Lower leg skin (tissue), 3 donors: Measurements from ENCODE around the gene S100A16.

ENCODE experiments used
- CTCF ChIP-seq, 3 donors: fragments of 450-650 bp; IDR thresholded peaks; one replicate each; pipeline ENCODE4 v1.5.1; 2016; ENCODE audit warnings: antibody characterized with exemption in 3 of 3, mild to moderate bottlenecking in 3 of 3, moderate library complexity in 2 of 3
- POLR2A ChIP-seq, 2 donors: fragments of 450-650 bp; IDR thresholded peaks; one replicate each; pipeline ENCODE4 v1.6.1; 2016 to 2017; ENCODE audit warnings: antibody characterized with exemption in 2 of 2, mild to moderate bottlenecking in 1 of 2, moderate library complexity in 1 of 2

GRCh38 chr1:153608089-153608682, 4.8 kb downstream of the S100A16 start:
- TF ChIP-seq CTCF (IDR thresholded peaks at IDR 0.05) (no peak), POLR2A (IDR thresholded peaks at IDR 0.05) (no peak)
